Right atrium auricular region (tissue), 2 donors: ENCODE data around the gene ACTN4. TPM values are rescaled to one million over a fixed set of nuclear protein-coding genes. Genes with fewer than 3 reads are reported as not detected.

Experiments
- DNase-seq: peaks from one replicate; pipeline ENCODE4 v3.0.0-alpha.2; 2019; ENCODE audit warnings: low spot score
- H3K27ac ChIP-seq, 2 donors: fragments of 200-600 bp; sonication (generic); 1 replicate in 1 of 2; 2 replicates in 1 of 2; pipeline ENCODE4 v1.5.1; 2016 to 2019
- H3K27me3 ChIP-seq, 2 donors: fragments of 200-600 bp; sonication (generic); one replicate each; pipeline versions ENCODE4 v1.5.1 to v1.6.0; 2017 to 2019
- H3K36me3 ChIP-seq: fragments of 200-600 bp; sonication (generic); one replicate; pipeline ENCODE4 v1.5.1; 2016
- H3K4me1 ChIP-seq, 2 donors: fragments of 200-600 bp; sonication (generic); one replicate each; pipeline versions ENCODE4 v1.5.1 to v1.6.0; 2017 to 2019
- H3K4me3 ChIP-seq, 2 donors: fragments of 200-600 bp; sonication (generic); 1 replicate in 1 of 2; 2 replicates in 1 of 2; pipeline ENCODE4 v1.5.1; 2017 to 2019; ENCODE audit warnings: mild to moderate bottlenecking in 1 of 2, moderate library complexity in 1 of 2
- H3K9me3 ChIP-seq, 2 donors: fragments of 200-600 bp; sonication (generic); one replicate each; pipeline ENCODE4 v1.5.1; 2019
- CTCF ChIP-seq, 2 donors: fragments of 200-600 bp; sonication (generic); IDR thresholded peaks; one replicate each; pipeline ENCODE4 v1.5.1; 2019; ENCODE audit warnings: antibody characterized with exemption in 2 of 2
- total RNA-seq, 2 donors: library from RNA; depleted of rRNA; stranded (reverse); fragments of >200 nt; gene quantifications; one replicate each; pipeline ENCODE4 v1.1.0, GENCODE V29; 2016

Gene ACTN4
- total RNA-seq, 2 donors from 2014 or later, result 115 to 180 TPM

DNA sequence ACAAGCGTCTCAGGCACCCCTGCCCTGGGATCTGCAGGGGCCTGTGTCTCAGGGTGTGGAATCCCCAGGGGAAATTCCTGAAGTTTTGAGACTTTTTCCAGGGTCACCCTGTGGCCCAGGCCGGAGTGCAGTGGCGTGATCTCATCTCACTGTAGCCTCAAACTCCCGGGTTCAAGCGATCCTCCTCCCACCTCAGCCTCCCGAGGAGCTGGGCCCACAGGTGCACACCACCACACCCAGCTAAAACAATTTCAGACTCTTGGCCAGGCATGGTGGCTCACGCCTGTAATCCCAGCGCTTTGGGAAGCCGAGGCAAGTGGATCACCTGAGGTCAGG is 92.8 kb downstream of the ACTN4 start:
- Histone ChIP-seq H3K9me3 (no peaks in the 10 kb centered on the region), H3K36me3 (no peaks in the 10 kb centered on the region), H3K4me3 (no peak overlapping the region), H3K27me3 (no peaks in the 10 kb centered on the region), H3K27ac (no peak overlapping the region), H3K4me1 (peaks cover 0 to 11% of the 10 kb centered on the region in 2 donors)
- DNase-seq, result no peak
- no peak for TF ChIP-seq CTCF (IDR thresholded peaks at IDR 0.05)

GRCh38 chr19:38740932-38741331 is 93.5 kb downstream of the ACTN4 start:
- no peaks in the 10 kb centered on the region for H3K27me3 ChIP-seq
- H3K9me3 ChIP-seq, result no peaks in the 10 kb centered on the region
- H3K4me1 ChIP-seq, result peaks cover 0 to 9% of the 10 kb centered on the region in 2 donors
- no peaks in the 10 kb centered on the region for H3K36me3 ChIP-seq
- H3K4me3 ChIP-seq, result no peak overlapping the region
- no peak for TF ChIP-seq CTCF (IDR thresholded peaks at IDR 0.05)
- no peak overlapping the region for H3K27ac ChIP-seq
- DNase-seq, result no peak

- H3K27me3 ChIP-seq, result no peaks in the 10 kb centered on the region
- H3K9me3 ChIP-seq, result no peaks in the 10 kb centered on the region
- no peak for TF ChIP-seq CTCF (IDR thresholded peaks at IDR 0.05)
- no peak overlapping the region for H3K4me3 ChIP-seq
- H3K27ac ChIP-seq, result no peak overlapping the region
- DNase-seq, result no peak
- H3K36me3 ChIP-seq, result no peaks in the 10 kb centered on the region
- H3K4me1 ChIP-seq, result peaks cover 0 to 2% of the 10 kb centered on the region in 2 donors
Observed at GRCh38 chr19:38741670-38742069, 94.2 kb downstream of the ACTN4 start.

DNA sequence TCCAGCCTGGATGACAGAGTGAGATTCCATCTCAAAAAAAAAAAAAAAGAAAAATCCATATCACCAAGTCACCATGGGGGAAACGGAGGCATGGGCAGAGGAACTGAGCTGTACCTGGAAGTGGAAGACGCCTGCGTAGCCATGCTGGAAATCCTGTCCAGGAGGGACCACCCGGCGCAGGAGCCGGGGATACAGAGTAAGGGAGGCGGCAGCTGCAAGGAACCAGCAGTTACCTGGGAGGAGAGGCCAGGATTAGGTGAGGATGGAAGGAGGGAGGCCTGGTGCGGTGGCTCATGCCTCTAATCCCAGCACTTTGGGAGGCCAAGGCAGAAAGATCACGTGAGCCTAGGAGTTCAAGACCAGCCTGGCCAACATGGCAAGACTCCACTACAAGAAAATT is 94.8 kb downstream of the ACTN4 start:
- DNase-seq, result no peak
- H3K9me3 ChIP-seq, result no peaks in the 10 kb centered on the region

DNA sequence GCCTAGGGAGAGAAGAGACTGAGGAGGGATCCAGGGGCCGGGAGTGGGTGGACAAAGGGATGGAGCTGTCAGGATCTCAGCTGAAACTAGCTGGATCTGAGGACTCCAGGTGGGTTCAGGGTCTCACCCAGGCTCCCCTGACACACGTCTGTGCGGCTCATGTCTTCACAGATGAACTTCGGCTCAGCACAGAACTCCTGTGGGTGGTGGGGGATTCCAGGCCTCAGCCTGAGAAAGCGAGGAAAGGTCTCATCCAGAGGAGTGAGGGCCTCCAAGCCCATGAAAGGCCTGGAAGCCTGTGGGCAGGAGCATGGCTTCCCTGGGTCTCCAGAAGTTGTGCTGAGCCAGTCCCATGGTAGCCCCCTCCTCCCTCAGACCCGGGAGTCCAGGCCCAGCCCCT is 95.5 kb downstream of the ACTN4 start:
- Histone ChIP-seq H3K27me3 (no peaks in the 10 kb centered on the region), H3K36me3 (no peaks in the 10 kb centered on the region), H3K4me1 (no peaks in the 10 kb centered on the region), H3K27ac (no peak overlapping the region), H3K9me3 (no peaks in the 10 kb centered on the region), H3K4me3 (no peak overlapping the region)
- TF ChIP-seq CTCF (IDR thresholded peaks at IDR 0.05), result no peak
- DNase-seq, result no peak

More for the DNA sequence above, 94.8 kb downstream of the ACTN4 start:
- Histone ChIP-seq H3K27me3 (no peaks in the 10 kb centered on the region), H3K4me1 (no peaks in the 10 kb centered on the region), H3K4me3 (no peak overlapping the region), H3K27ac (no peak overlapping the region), H3K36me3 (no peaks in the 10 kb centered on the region)
- TF ChIP-seq CTCF (IDR thresholded peaks at IDR 0.05), result no peak
